HepG2 (cell line): ENCODE measurements around the gene VAC14.

ENCODE experiments used
- IRF2 ChIP-seq: IDR thresholded peaks from 2 replicates; pipeline ENCODE4 v1.6.1; 2018; ENCODE audit warnings: missing genetic modification reagents, missing compliant biosample characterization
- NBN ChIP-seq: fragments of 450-650 bp; conservative IDR thresholded peaks from 2 replicates; pipeline ENCODE4 v1.6.1; 2017
- U2AF1 ChIP-seq: fragments of 200-400 bp; formaldehyde crosslinking; optimal IDR thresholded peaks from 2 replicates; pipeline ENCODE3; 2017; ENCODE audit warnings: mild to moderate bottlenecking, low read depth, low read length
- TF ChIP-seq, protein P1 (sequence below): sonication (generic); formaldehyde crosslinking; IDR thresholded peaks from 2 replicates; pipeline ENCODE4 v1.4.0; 2020; ENCODE audit warnings: missing genetic modification reagents

DNA sequence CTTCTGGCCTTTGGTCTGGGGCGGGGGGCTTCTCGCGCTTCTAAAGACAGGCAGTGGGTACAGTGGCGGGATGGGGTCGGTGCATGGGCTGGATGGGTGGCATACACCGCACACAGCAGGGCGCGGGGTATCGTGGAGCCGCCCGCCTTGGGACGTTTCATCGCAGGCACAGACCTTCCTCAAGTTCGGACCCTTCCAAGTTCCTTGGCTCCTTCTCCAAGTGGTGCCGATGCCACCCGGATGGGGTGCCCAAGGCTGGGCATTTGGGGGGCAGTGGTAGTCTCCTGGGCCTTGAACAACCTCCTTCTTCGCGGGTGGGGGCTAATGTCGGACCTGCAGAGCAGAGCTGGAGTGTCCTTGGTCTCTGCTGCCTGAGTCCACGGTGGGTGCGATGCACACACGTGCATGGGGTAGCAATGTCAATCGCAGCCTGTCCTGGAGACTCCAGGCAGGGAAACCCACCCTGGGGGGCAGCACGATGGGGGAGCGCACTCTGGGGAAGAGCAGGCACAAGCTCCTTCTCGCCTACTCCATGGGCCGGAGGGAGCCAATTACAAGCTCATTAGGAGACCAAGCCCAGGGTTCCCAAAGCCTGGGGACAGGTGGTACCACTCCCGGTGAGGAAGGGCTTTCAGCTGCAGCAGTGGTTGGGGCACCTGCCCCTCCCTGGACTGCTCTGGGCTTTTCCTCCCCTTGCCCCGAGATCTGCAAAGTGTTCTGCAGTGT, 114.4 kb downstream of the VAC14 start:
- TF ChIP-seq, protein P1, sequence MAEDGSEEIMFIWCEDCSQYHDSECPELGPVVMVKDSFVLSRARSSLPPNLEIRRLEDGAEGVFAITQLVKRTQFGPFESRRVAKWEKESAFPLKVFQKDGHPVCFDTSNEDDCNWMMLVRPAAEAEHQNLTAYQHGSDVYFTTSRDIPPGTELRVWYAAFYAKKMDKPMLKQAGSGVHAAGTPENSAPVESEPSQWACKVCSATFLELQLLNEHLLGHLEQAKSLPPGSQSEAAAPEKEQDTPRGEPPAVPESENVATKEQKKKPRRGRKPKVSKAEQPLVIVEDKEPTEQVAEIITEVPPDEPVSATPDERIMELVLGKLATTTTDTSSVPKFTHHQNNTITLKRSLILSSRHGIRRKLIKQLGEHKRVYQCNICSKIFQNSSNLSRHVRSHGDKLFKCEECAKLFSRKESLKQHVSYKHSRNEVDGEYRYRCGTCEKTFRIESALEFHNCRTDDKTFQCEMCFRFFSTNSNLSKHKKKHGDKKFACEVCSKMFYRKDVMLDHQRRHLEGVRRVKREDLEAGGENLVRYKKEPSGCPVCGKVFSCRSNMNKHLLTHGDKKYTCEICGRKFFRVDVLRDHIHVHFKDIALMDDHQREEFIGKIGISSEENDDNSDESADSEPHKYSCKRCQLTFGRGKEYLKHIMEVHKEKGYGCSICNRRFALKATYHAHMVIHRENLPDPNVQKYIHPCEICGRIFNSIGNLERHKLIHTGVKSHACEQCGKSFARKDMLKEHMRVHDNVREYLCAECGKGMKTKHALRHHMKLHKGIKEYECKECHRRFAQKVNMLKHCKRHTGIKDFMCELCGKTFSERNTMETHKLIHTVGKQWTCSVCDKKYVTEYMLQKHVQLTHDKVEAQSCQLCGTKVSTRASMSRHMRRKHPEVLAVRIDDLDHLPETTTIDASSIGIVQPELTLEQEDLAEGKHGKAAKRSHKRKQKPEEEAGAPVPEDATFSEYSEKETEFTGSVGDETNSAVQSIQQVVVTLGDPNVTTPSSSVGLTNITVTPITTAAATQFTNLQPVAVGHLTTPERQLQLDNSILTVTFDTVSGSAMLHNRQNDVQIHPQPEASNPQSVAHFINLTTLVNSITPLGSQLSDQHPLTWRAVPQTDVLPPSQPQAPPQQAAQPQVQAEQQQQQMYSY (CRISPR knock-in tag) = no peak
- TF ChIP-seq IRF2 (CRISPR knock-in tag) (no peak), NBN (no peak), U2AF1 (no peak)
